OCI-LY7 (cell line): ENCODE data around the gene TCFL5. TPM values are rescaled to one million over a fixed set of nuclear protein-coding genes. Genes with fewer than 3 reads are reported as not detected.

ENCODE experiments used
- BruUV-seq: library from RNA; stranded (reverse); fragments of 400-500 nt; replicated peaks from 2 replicates; lab custom pipeline; 2021; lab: Mats Ljungman, UMichigan
- CTCF ChIA-PET: fragments of 300-600 bp; sonication (Branson Sonifier 250); formaldehyde crosslinking; loops from one replicate; lab custom pipeline; 2022; ENCODE audit warnings: antibody characterized with exemption; ENCODE audit not compliant: unreplicated experiment; lab: Charles Lee
- POLR2A ChIA-PET: fragments of 300-600 bp; sonication (Branson Sonifier 250); formaldehyde crosslinking; loops from one replicate; lab custom pipeline; 2022; ENCODE audit warnings: antibody characterized with exemption; lab: Charles Lee
- DNase-seq: peaks from one replicate; pipeline ENCODE4 v3.0.0-alpha.2; 2015; ENCODE audit warnings: low spot score
- H2AFZ ChIP-seq: fragments of 200-600 bp; sonication (generic), shearing (Covaris generic); 2 replicates; pipeline ENCODE4 v1.6.1; 2014; ENCODE audit warnings: mild to moderate bottlenecking, antibody characterized with exemption, low read length, moderate library complexity
- H3K27ac ChIP-seq: fragments of 200-600 bp; sonication (generic); 2 replicates; pipeline ENCODE4 v1.5.1; 2014; ENCODE audit warnings: mixed run types, low read depth, mild to moderate bottlenecking, moderate library complexity, low read length, inconsistent platforms; ENCODE audit not compliant: poor library complexity, severe bottlenecking
- H3K36me3 ChIP-seq: fragments of 200-600 bp; sonication (generic); 2 replicates; pipeline ENCODE4 v1.6.1; 2014; ENCODE audit warnings: mild to moderate bottlenecking, antibody characterized with exemption, low read length, moderate library complexity, mixed read lengths; ENCODE audit not compliant: insufficient read depth
- H3K4me1 ChIP-seq: fragments of 200-600 bp; sonication (generic); 2 replicates; pipeline ENCODE4 v1.5.1; 2014; ENCODE audit warnings: mild to moderate bottlenecking, low read length; ENCODE audit not compliant: insufficient read depth, poor library complexity, severe bottlenecking
- H3K4me2 ChIP-seq: fragments of 200-600 bp; sonication (generic); 2 replicates; pipeline ENCODE4 v1.6.1; 2014; ENCODE audit warnings: mild to moderate bottlenecking, low read length
- H3K4me3 ChIP-seq: fragments of 200-600 bp; sonication (generic); 2 replicates; pipeline ENCODE4 v1.5.1; 2014; ENCODE audit warnings: mild to moderate bottlenecking, low read depth, low read length; ENCODE audit not compliant: poor library complexity, severe bottlenecking
- H3K79me2 ChIP-seq: fragments of 200-600 bp; sonication (generic); 2 replicates; pipeline ENCODE4 v1.6.1; 2016; ENCODE audit warnings: low read depth, mild to moderate bottlenecking, low read length, moderate library complexity, mixed read lengths; ENCODE audit not compliant: insufficient read depth
- H3K9me2 ChIP-seq: fragments of 200-600 bp; sonication (generic); 2 replicates; pipeline ENCODE4 v1.6.1; 2016; ENCODE audit warnings: mild to moderate bottlenecking, low read length, mixed read lengths; ENCODE audit not compliant: insufficient read depth
- H3K9me3 ChIP-seq: fragments of 200-600 bp; sonication (generic); 2 replicates; pipeline ENCODE4 v1.6.1; 2014; ENCODE audit warnings: mild to moderate bottlenecking, mixed run types, low read length, mixed read lengths
- H4K20me1 ChIP-seq: fragments of 200-600 bp; sonication (generic); 2 replicates; pipeline ENCODE4 v1.6.1; 2014; ENCODE audit warnings: mild to moderate bottlenecking, antibody characterized with exemption, low read length, moderate library complexity, mixed read lengths; ENCODE audit not compliant: insufficient read depth
- CTCF ChIP-seq: fragments of 200-600 bp; sonication (generic); conservative IDR thresholded peaks from 2 replicates; pipeline ENCODE4 v1.5.1; 2014; ENCODE audit warnings: mild to moderate bottlenecking, antibody characterized with exemption, low read length, moderate library complexity, mixed read lengths
- EZH2phosphoT487 ChIP-seq: fragments of 200-600 bp; sonication (generic); IDR thresholded peaks from 2 replicates; pipeline ENCODE4 v1.6.1; 2018; ENCODE audit warnings: low read depth, borderline replicate concordance, mild to moderate bottlenecking, mixed run types, antibody characterized with exemption, low read length, moderate library complexity, mixed read lengths
- intact Hi-C: fragments of 100-400 bp; cut with micrococcal nuclease; formaldehyde crosslinking; loops from one replicate; pipeline ENCODE4 v1.10.0; 2022; ENCODE audit not compliant: unreplicated experiment
- small RNA-seq: library from RNA; depleted of rRNA; stranded (forward); fragments of <200 nt; gene quantifications from one replicate; pipeline ENCODE3, GENCODE V24; 2014
- total RNA-seq, 2 experiments: library from RNA; depleted of rRNA in 1 of 2; stranded (reverse); fragments of >200 nt in 1 of 2; shearing (Covaris generic) in 1 of 2; gene quantifications; 2 replicates each; pipeline ENCODE4 v1.2.3, GENCODE V29; 2014 to 2022

The TCFL5 gene
- total RNA-seq, 2 experiments from 2014 or later = 8.7 to 9.5 TPM

- Histone ChIP-seq H3K4me2 (peak overlapping the region; percentile 20; the same call in 1 of the 2 replicates), H4K20me1 (no peaks in the 10 kb centered on the region), H2AFZ (no peak overlapping the region), H3K9me3 (no peaks in the 10 kb centered on the region), H3K9me2 (no peaks in the 10 kb centered on the region), H3K79me2 (no peaks in the 10 kb centered on the region), H3K27ac (no peak overlapping the region), H3K4me1 (peaks cover 34% of the 10 kb centered on the region), H3K36me3 (no peaks in the 10 kb centered on the region), H3K4me3 (no peak overlapping the region)
- intact Hi-C loops = loop anchor here (1.0 to 5.0 kb wide), 5 partner anchors 123 to 384 kb away; partner anchors contain the start of gene CABLES2
- TF ChIP-seq EZH2phosphoT487 = no peak
- peak; percentile 100 for TF ChIP-seq CTCF
- CTCF ChIA-PET = interaction anchor here (0.6 kb wide), 1 partner anchor 127 kb away, joined by 3 read pairs; no protein-coding TSS in a partner anchor
- peak; percentile 85 for DNase-seq
- BruUV-seq = no TSS peak
- POLR2A ChIA-PET = no interaction called here
Measured at GRCh38 chr20:62791301-62792181, 70.1 kb downstream of the TCFL5 start.

Small RNA genes within 50 kb of the gene (small RNA-seq; reads per million reads assigned to genes)
- gene DPH3P1 = not detected

Other genes starting within 250 kb of the TCFL5 start
- gene SLCO4A1, start 219.3 kb downstream of the TCFL5 start, total RNA-seq (2014; rRNA removed; shearing (Covaris generic)) = 34.4 and 52.4 TPM in 2 replicates
- gene SLCO4A1, start 219.3 kb downstream of the TCFL5 start, total RNA-seq (2022) = 30.4 and 34.3 TPM in 2 replicates
- not detected in 2 replicates for gene NTSR1, start 153.0 kb downstream of the TCFL5 start, total RNA-seq (2014; rRNA removed; shearing (Covaris generic))
- gene NTSR1, start 153.0 kb downstream of the TCFL5 start, total RNA-seq (2022) = not detected in 2 replicates
- gene MRGBP, start 65.3 kb downstream of the TCFL5 start, total RNA-seq (2014; rRNA removed; shearing (Covaris generic)) = 22.2 and 25.1 TPM in 2 replicates
- 19.9 and 22.6 TPM in 2 replicates for gene MRGBP, start 65.3 kb downstream of the TCFL5 start, total RNA-seq (2022)
- gene OGFR, start 57.0 kb downstream of the TCFL5 start, total RNA-seq (2014; rRNA removed; shearing (Covaris generic)) = 64.8 and 75.6 TPM in 2 replicates
- 66.2 and 69.9 TPM in 2 replicates for gene OGFR, start 57.0 kb downstream of the TCFL5 start, total RNA-seq (2022)
- 1.0 and 1.7 TPM in 2 replicates for gene COL9A3, start 44.8 kb downstream of the TCFL5 start, total RNA-seq (2014; rRNA removed; shearing (Covaris generic))
- 5.2 and 6.1 TPM in 2 replicates for gene COL9A3, start 44.8 kb downstream of the TCFL5 start, total RNA-seq (2022)
- gene DIDO1, start 64.7 kb upstream of the TCFL5 start, total RNA-seq (2014; rRNA removed; shearing (Covaris generic)) = 65.1 and 69.2 TPM in 2 replicates
- gene DIDO1, start 64.7 kb upstream of the TCFL5 start, total RNA-seq (2022) = 70.6 and 79.0 TPM in 2 replicates
- gene GID8, start 76.3 kb upstream of the TCFL5 start, total RNA-seq (2014; rRNA removed; shearing (Covaris generic)) = 28.7 and 29.2 TPM in 2 replicates
- 46.1 and 47.7 TPM in 2 replicates for gene GID8, start 76.3 kb upstream of the TCFL5 start, total RNA-seq (2022)
- gene SLC17A9, start 90.9 kb upstream of the TCFL5 start, total RNA-seq (2014; rRNA removed; shearing (Covaris generic)) = 1.7 and 2.0 TPM in 2 replicates
- gene SLC17A9, start 90.9 kb upstream of the TCFL5 start, total RNA-seq (2022) = 8.1 and 13.2 TPM in 2 replicates
- gene BHLHE23, start 145.1 kb upstream of the TCFL5 start, total RNA-seq (2014; rRNA removed; shearing (Covaris generic)) = not detected in 2 replicates
- not detected in 2 replicates for gene BHLHE23, start 145.1 kb upstream of the TCFL5 start, total RNA-seq (2022)